ENCODE results near the gene LHX3. TPM values are rescaled to one million over a fixed set of nuclear protein-coding genes. Genes with fewer than 3 reads are reported as not detected.

The LHX3 gene
- total and polyA plus RNA-seq, 2 of the 8 experiments (the other 6 are each of a cell fraction or from before 2014, with no cell fraction given): 0.02 TPM; not detected in 1

GRCh38 chr9:136203408-136204144, 1.4 kb downstream of the LHX3 start:
- no peak overlapping the region for H3K27ac ChIP-seq (ENCODE audit: low read depth, low read length)
- H3K4me3 ChIP-seq (ENCODE audit: extremely low read depth in 1 of 4, insufficient read depth in 2 of 4, low read depth in 3 of 4, low read length in 4 of 4): peak overlapping the region in 1 of 4 experiments; percentile 49; a peak in 5 of 8 replicates
- H4K8ac ChIP-seq (ENCODE audit: extremely low read depth, insufficient read depth, low read length): peak overlapping the region; percentile 51
- H3K56ac ChIP-seq (replicated peaks; ENCODE audit: insufficient read length, low read depth, low read length): no peak overlapping the region
- H2AFZ ChIP-seq (ENCODE audit: low read length): no peak overlapping the region
- H2BK12ac ChIP-seq (ENCODE audit: low read depth, low read length): no peak overlapping the region
- H2BK120ac ChIP-seq (replicated peaks; ENCODE audit: low read depth, low read length): no peak overlapping the region
- peak overlapping the region; percentile 57 to 59 for H3K4me2 ChIP-seq (ENCODE audit: insufficient read depth in 1 of 2, low read depth in 2 of 2, low read length in 2 of 2)
- H3K27me3 ChIP-seq (replicated peaks in 1 of 4; ENCODE audit: control insufficient read depth in 3 of 4, extremely low read depth in 1 of 4, insufficient read depth in 3 of 4, low read length in 3 of 4): peaks cover 62 to 76% (median 74%) of the 10 kb centered on the region in 4 experiments
- no peak overlapping the region for H4K5ac ChIP-seq (ENCODE audit: insufficient read length, low read depth, low read length)
- H3K36me3 ChIP-seq (ENCODE audit: control insufficient read depth in 2 of 4, insufficient read depth in 4 of 4, low read length in 3 of 4): peaks cover 0 to 18% (median 1%) of the 10 kb centered on the region in 4 experiments; a peak in 1 of 8 replicates
- H3K4ac ChIP-seq (replicated peaks; ENCODE audit: insufficient read length, low read depth, low read length): no peak overlapping the region
- H4K20me1 ChIP-seq (replicated peaks in 1 of 2; ENCODE audit: control insufficient read depth in 1 of 2, insufficient read depth in 2 of 2, low read length in 2 of 2): peaks cover 25 to 56% of the 10 kb centered on the region in 2 experiments
- H2BK15ac ChIP-seq (ENCODE audit: low read length): no peak overlapping the region
- H3K18ac ChIP-seq (ENCODE audit: extremely low read depth, low read length): no peak overlapping the region
- no peak overlapping the region for H2BK20ac ChIP-seq (ENCODE audit: low read length)
- 36% methylated on average over 31 of the region's 33 CpGs; no CpG with 5 or more reads in 1 of the 2 experiments for WGBS, 2 experiments (ENCODE audit: extremely low coverage in 1 of 2, insufficient coverage in 1 of 2, insufficient read length in 1 of 2, insufficient replicate concordance in 2 of 2, low coverage in 1 of 2, low lambda C conversion rate in 2 of 2, missing lambda C conversion rate in 1 of 2)
- H2BK5ac ChIP-seq (ENCODE audit: low read depth, low read length): no peak overlapping the region
- H3K9me3 ChIP-seq (ENCODE audit: insufficient read depth in 2 of 2, low read depth in 1 of 2, low read length in 1 of 2): no peaks in the 10 kb centered on the region; a peak in 1 of 4 replicates
- no peak overlapping the region for H3K14ac ChIP-seq (ENCODE audit: insufficient read length)
- no peak for DNase-seq (ENCODE audit: low read depth in 1 of 2, low spot score in 2 of 2)
- H3K79me2 ChIP-seq (ENCODE audit: control insufficient read depth in 1 of 2, insufficient read depth in 2 of 2, low read length in 2 of 2): no peaks in the 10 kb centered on the region
- H4K91ac ChIP-seq (replicated peaks; ENCODE audit: insufficient read length, low read length): no peak overlapping the region
- H3K23me2 ChIP-seq (ENCODE audit: low read depth, low read length): peaks cover 8% of the 10 kb centered on the region; the same call in 1 of the 2 replicates
- H3K23ac ChIP-seq (ENCODE audit: insufficient read length): no peak overlapping the region
- FAIRE-seq: no peak
- no peak overlapping the region for H2AK5ac ChIP-seq (ENCODE audit: low read depth, low read length)
- peaks cover 4 to 18% (median 8%) of the 10 kb centered on the region in 4 experiments; a peak in 6 of 7 replicates for H3K4me1 ChIP-seq (replicated peaks in 1 of 4; ENCODE audit: control insufficient read depth in 3 of 4, insufficient read depth in 4 of 4, low read length in 3 of 4)
- ChIA-PET POLR2A (ENCODE audit: partially characterized antibody) (interaction anchor here (0.8 to 4.0 kb wide), 5 partner anchors 11 to 45 kb away, joined by 3 to 17 read pairs (median 5); no protein-coding TSS in a partner anchor), CTCF (ENCODE audit: partially characterized antibody) (interaction anchor here (0.7 to 5.0 kb wide), 14 partner anchors 13 to 236 kb away, joined by 3 to 26 read pairs (median 6); no protein-coding TSS in a partner anchor)
- H3K9ac ChIP-seq (replicated peaks in 1 of 4; ENCODE audit: extremely low read depth in 1 of 4, low read depth in 3 of 4, low read length in 3 of 4): no peak overlapping the region
- peaks cover 4% of the 10 kb centered on the region; the same call in 1 of the 2 replicates for H3K79me1 ChIP-seq (ENCODE audit: low read depth, low read length)
- TF ChIP-seq EZH2 (IDR thresholded peaks at IDR 0.05; ENCODE audit: low read depth, low read length, severe bottlenecking) (peak; percentile 40), ASH2L (IDR thresholded peaks at IDR 0.05; ENCODE audit: low read length) (no peak), CREB1 (IDR thresholded peaks at IDR 0.05) (no peak), SUZ12 (IDR thresholded peaks at IDR 0.05; ENCODE audit: low read length) (peak; percentile 67), SP4 (IDR thresholded peaks at IDR 0.05; ENCODE audit: low read length) (no peak), CEBPB (IDR thresholded peaks at IDR 0.05; ENCODE audit: low read depth, low read length) (no peak), ZNF274 (IDR thresholded peaks at IDR 0.05; ENCODE audit: borderline replicate concordance, extremely low read depth, low read length) (no peak), POLR2A (IDR thresholded peaks at IDR 0.05; ENCODE audit: control extremely low read depth in 1 of 2, low read depth in 2 of 2, low read length in 2 of 2) (no peak), KDM4A (IDR thresholded peaks at IDR 0.05; ENCODE audit: low read depth, low read length, severe bottlenecking) (no peak), BCL11A (IDR thresholded peaks at IDR 0.05; ENCODE audit: low read depth in 2 of 2, low read length in 2 of 2) (no peak), BRCA1 (IDR thresholded peaks at IDR 0.05; ENCODE audit: low read depth, low read length) (no peak), TEAD4 (IDR thresholded peaks at IDR 0.05; ENCODE audit: low read depth, low read length) (no peak), GTF2F1 (IDR thresholded peaks at IDR 0.05; ENCODE audit: borderline replicate concordance, low read depth, low read length) (no peak)

Measured in H1 (cell line).